GM18505 (cell line): ENCODE measurements around the gene MYRF.

Experiments
- ATAC-seq: cut with Tn5 transposase; IDR thresholded peaks from one replicate; pipeline ENCODE4 v1.9.1; 2021; ENCODE audit not compliant: unreplicated experiment
- POLR2A ChIP-seq: IDR thresholded peaks from 4 replicates; pipeline ENCODE4 v1.6.1; 2011; ENCODE audit warnings: borderline replicate concordance; ENCODE audit not compliant: insufficient read depth, insufficient read length; ENCODE audit errors: extremely low read depth

Gene MYRF

DNA sequence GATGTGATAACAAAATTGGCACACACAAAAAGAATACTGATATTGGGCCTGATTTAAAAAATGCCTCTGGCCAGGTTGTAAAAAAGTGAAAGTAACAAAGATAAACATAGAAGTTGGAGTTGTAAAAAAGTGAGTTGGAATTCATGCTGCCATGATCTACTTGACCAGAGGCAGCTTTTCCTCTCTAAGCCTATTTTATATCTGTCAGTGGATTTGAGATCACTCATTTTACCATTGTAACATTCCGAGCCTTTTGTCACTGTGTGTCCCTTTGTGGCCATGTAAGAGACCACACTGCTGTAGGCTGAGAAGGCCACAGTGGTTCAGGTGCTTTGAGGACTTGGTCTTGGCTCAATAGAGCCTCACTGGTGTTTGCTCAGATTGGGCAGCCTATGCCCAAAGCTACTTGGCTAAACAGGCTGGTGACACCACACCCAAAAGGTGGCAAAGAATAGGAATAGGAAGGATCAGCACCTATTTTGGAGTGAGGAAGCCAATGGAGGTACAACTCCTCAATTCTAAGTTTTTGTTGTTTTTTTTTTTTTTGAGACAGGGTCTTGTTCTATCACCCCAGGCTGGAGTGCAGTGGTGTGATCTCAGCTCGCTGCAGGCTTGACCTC, 47.3 kb downstream of the MYRF start:
- no peak for ATAC-seq
- TF ChIP-seq POLR2A = no peak

GRCh38 chr11:61800331-61801281, 48.2 kb downstream of the MYRF start:
- no peak for TF ChIP-seq POLR2A

GRCh38 chr11:61802605-61803004, 50.2 kb downstream of the MYRF start:
- TF ChIP-seq POLR2A = no peak
- no peak for ATAC-seq

More at GRCh38 chr11:61800331-61801281, 48.2 kb downstream of the MYRF start:
- no peak for ATAC-seq

GRCh38 chr11:61803889-61804647, 51.6 kb downstream of the MYRF start:
- no peak for ATAC-seq
- no peak for TF ChIP-seq POLR2A

GRCh38 chr11:61805146-61805545, 52.7 kb downstream of the MYRF start:
- no peak for ATAC-seq
- TF ChIP-seq POLR2A = no peak

DNA sequence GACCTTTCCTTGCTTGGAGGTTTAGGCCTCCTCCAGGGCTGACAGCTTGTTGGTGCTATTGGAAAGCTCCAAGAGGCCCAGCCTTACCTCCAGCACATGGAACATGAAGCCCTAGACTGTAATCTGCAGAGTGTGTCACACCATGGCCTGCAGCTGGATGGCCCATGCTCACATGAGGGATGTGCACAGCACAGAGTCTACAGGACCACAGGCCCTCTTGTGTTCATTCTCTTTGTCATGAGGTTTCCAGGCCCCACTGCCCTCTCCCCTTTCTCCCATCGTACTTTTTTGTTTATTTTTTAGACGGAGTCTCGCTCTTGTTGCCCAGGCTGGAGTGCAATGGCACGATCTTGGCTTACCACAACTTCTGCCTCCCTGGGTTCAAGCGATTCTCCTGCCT, 54.3 kb downstream of the MYRF start:
- no peak for TF ChIP-seq POLR2A
- no peak for ATAC-seq

- no peak for ATAC-seq
- no peak for TF ChIP-seq POLR2A
Measured at GRCh38 chr11:61810671-61811175, 58.3 kb downstream of the MYRF start.

DNA sequence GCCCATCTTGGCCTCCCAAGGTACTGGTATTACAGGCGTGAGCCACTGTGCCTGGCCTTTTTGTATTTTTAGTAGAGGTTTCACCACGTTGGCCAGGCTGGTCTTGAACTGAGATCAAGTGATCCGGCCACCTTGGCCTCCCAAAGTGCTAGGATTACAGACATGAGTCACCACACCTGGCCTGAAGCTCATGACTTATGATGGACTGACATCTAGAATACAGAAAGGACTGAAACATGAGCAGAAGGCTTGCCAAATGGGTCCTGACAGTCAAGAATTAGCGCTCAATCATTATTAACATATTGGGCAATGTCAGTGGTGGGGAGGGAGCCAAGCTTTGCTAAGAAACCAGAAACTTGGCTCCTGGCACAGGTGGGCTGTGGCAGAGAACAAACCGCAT, 59.4 kb downstream of the MYRF start:
- ATAC-seq = no peak
- no peak for TF ChIP-seq POLR2A

- TF ChIP-seq POLR2A = no peak
- ATAC-seq = no peak
Measured at GRCh38 chr11:61812736-61813411, 60.4 kb downstream of the MYRF start.

- TF ChIP-seq POLR2A = no peak
- no peak for ATAC-seq
Measured at GRCh38 chr11:61814247-61814957, 62.0 kb downstream of the MYRF start.

GRCh38 chr11:61814958-61815789, 62.7 kb downstream of the MYRF start:
- peak; percentile 66 for TF ChIP-seq POLR2A
- ATAC-seq = peak; percentile 39
